H1 (cell line): ENCODE measurements around the gene SLC16A5. TPM values are rescaled to one million over a fixed set of nuclear protein-coding genes. Genes with fewer than 3 reads are reported as not detected.

Experiments
- BACH1 ChIP-seq: IDR thresholded peaks from 2 replicates; pipeline ENCODE4 v1.6.1; 2012; ENCODE audit warnings: low read length, improper control_type of control experiment
- BCL11A ChIP-seq, 2 experiments: IDR thresholded peaks; one replicate each; pipeline ENCODE4 v1.6.1; 2011; ENCODE audit warnings: low read depth in 2 of 2, low read length in 2 of 2, mild to moderate bottlenecking in 2 of 2
- CBX5 ChIP-seq: fragments of 300-800, 300-1000 bp; sonication (generic); IDR thresholded peaks from 2 replicates; pipeline ENCODE4 v1.7.1; 2016; ENCODE audit warnings: antibody characterized with exemption, low read length, low read depth
- CBX8 ChIP-seq: fragments of 300-800, 300-1000 bp; sonication (generic); IDR thresholded peaks from 2 replicates; pipeline ENCODE4 v1.7.1; 2016; ENCODE audit warnings: low read depth, low read length, borderline replicate concordance
- CREB1 ChIP-seq: IDR thresholded peaks from 2 replicates; pipeline ENCODE4 v1.6.1; 2012; ENCODE audit warnings: inconsistent platforms
- EP300 ChIP-seq, 2 experiments: IDR thresholded peaks; 1 replicate in 1 of 2; 2 replicates in 1 of 2; pipeline ENCODE4 v1.6.1; 2011 to 2012; ENCODE audit warnings: low read depth in 2 of 2, low read length in 2 of 2, mild to moderate bottlenecking in 2 of 2, borderline replicate concordance in 1 of 2, inconsistent platforms in 1 of 2, moderate library complexity in 1 of 2
- GABPA ChIP-seq: IDR thresholded peaks from 2 replicates; pipeline ENCODE4 v1.6.1; 2011; ENCODE audit warnings: mild to moderate bottlenecking, low read length, moderate library complexity, borderline replicate concordance; ENCODE audit not compliant: insufficient read depth
- GTF2F1 ChIP-seq: IDR thresholded peaks from 2 replicates; pipeline ENCODE4 v1.6.1; 2012; ENCODE audit warnings: low read depth, low read length, improper control_type of control experiment, borderline replicate concordance
- HDAC2 ChIP-seq, 2 experiments: fragments of 300-600 bp in 1 of 2; sonication (generic) in 1 of 2; IDR thresholded peaks; 2 replicates each; pipeline ENCODE4 v1.6.1; 2011 to 2012; ENCODE audit warnings: low read depth in 2 of 2, low read length in 2 of 2, mild to moderate bottlenecking in 2 of 2, moderate library complexity in 2 of 2, borderline replicate concordance in 1 of 2, inconsistent platforms in 1 of 2
- MAFK ChIP-seq: IDR thresholded peaks from 2 replicates; pipeline ENCODE4 v1.6.1; 2012; ENCODE audit warnings: low read depth, mild to moderate bottlenecking, improper control_type of control experiment, low read length
- POLR2A ChIP-seq, 2 experiments: IDR thresholded peaks; 1 replicate in 1 of 2; 2 replicates in 1 of 2; pipeline ENCODE4 v1.6.1; 2011; ENCODE audit warnings: low read depth in 2 of 2, low read length in 2 of 2, mild to moderate bottlenecking in 2 of 2; ENCODE audit errors: control extremely low read depth in 1 of 2
- POU5F1 ChIP-seq: IDR thresholded peaks from 2 replicates; pipeline ENCODE4 v1.6.1; 2011; ENCODE audit warnings: low read depth, mild to moderate bottlenecking, low read length, moderate library complexity
- RAD21 ChIP-seq, 2 experiments: IDR thresholded peaks in 1 of 2; conservative IDR thresholded peaks in 1 of 2; 2 replicates each; pipeline ENCODE4 v1.6.1; 2011; ENCODE audit warnings: low read depth in 2 of 2, low read length in 2 of 2, improper control_type of control experiment in 1 of 2, inconsistent platforms in 1 of 2, mild to moderate bottlenecking in 1 of 2, moderate library complexity in 1 of 2
- RFX5 ChIP-seq: IDR thresholded peaks from 2 replicates; pipeline ENCODE4 v1.6.1; 2011; ENCODE audit warnings: low read depth, low read length, improper control_type of control experiment, borderline replicate concordance
- RNF2 ChIP-seq: fragments of 200-900, 300-1000 bp; sonication (generic); IDR thresholded peaks from 2 replicates; pipeline ENCODE4 v1.7.1; 2016; ENCODE audit warnings: borderline replicate concordance, low read depth, mild to moderate bottlenecking, antibody characterized with exemption, low read length; ENCODE audit not compliant: poor library complexity, severe bottlenecking; ENCODE audit errors: missing control alignments
- SIN3A ChIP-seq, 2 experiments: IDR thresholded peaks in 1 of 2; conservative IDR thresholded peaks in 1 of 2; 2 replicates each; pipeline ENCODE4 v1.6.1; 2011 to 2012; ENCODE audit warnings: low read length in 2 of 2, improper control_type of control experiment in 1 of 2, low read depth in 1 of 2, mild to moderate bottlenecking in 1 of 2
- SIRT6 ChIP-seq: IDR thresholded peaks from one replicate; pipeline ENCODE4 v1.7.1; 2012; ENCODE audit warnings: low read length, inconsistent platforms
- SP1 ChIP-seq: IDR thresholded peaks from 2 replicates; pipeline ENCODE4 v1.6.1; 2011; ENCODE audit warnings: low read depth, low read length
- SP4 ChIP-seq: IDR thresholded peaks from 2 replicates; pipeline ENCODE4 v1.6.1; 2012; ENCODE audit warnings: low read length, inconsistent platforms
- TAF1 ChIP-seq: IDR thresholded peaks from 2 replicates; pipeline ENCODE4 v1.6.1; 2011; ENCODE audit warnings: mild to moderate bottlenecking, low read depth, low read length
- ZNF274 ChIP-seq: IDR thresholded peaks from 2 replicates; pipeline ENCODE4 v1.7.0; 2012; ENCODE audit warnings: low read length, borderline replicate concordance; ENCODE audit errors: extremely low read depth
- polyA plus RNA-seq, 7 experiments: library from polyadenylated mRNA; depleted of rRNA in 3 of 7; stranded (reverse) in 5 of 7; unstranded in 2 of 7; fragments of >200 nt in 5 of 7; fragments of 200-250 nt in 2 of 7; gene quantifications; 1 replicate in 5 of 7; 2 replicates in 1 of 7; 4 replicates in 1 of 7; pipeline versions ENCODE4 v1.2.1 to v1.2.3, GENCODE V29; 2011 to 2013; ENCODE audit warnings: missing spikeins in 2 of 7, mixed read lengths in 2 of 7
- total RNA-seq: library from RNA; stranded (reverse); fragmentation: NEBNext Ultra II Directional; extraction: Animal tissue kit (Norgen Biotek cat#: 25700); gene quantifications from 2 replicates; pipeline ENCODE4 v1.2.1, GENCODE V29; 2021

SLC16A5 gene
- total and polyA plus RNA-seq, 2 of the 8 experiments (the other 6 are each of a cell fraction or from before 2014, with no cell fraction given) = 17.1 to 34.7 TPM

GRCh38 chr17:75046407-75047289, 41.1 kb upstream of the SLC16A5 start, which contains the start of the genes ATP5PD and KCTD2 (continued):
- TF ChIP-seq BACH1 (peak; percentile 34), POU5F1 (no peak), CBX8 (no peak), CREB1 (no peak), POLR2A (IDR thresholded peaks at IDR 0.05; ENCODE audit: control extremely low read depth in 1 of 2, low read depth in 2 of 2, low read length in 2 of 2) (peak; percentile 56 to 84), MAFK (no peak), TAF1 (peak; percentile 73), RFX5 (no peak), SIN3A (conservative IDR thresholded peaks at IDR 0.05 in 1 of 2, IDR thresholded peaks at IDR 0.05 in 1 of 2; ENCODE audit: low read depth in 1 of 2, low read length in 2 of 2) (peak in 1 of 2 experiments; percentile 77; a peak in 2 of 4 replicates), RNF2 (no peak), EP300 (IDR thresholded peaks at IDR 0.05; ENCODE audit: borderline replicate concordance in 1 of 2, low read depth in 2 of 2, low read length in 2 of 2) (peak in 1 of 2 experiments; percentile 99; a peak in 2 of 3 replicates), CBX5 (no peak), SIRT6 (no peak), SP4 (no peak; the same call in 1 of the 2 replicates), SP1 (peak; percentile 93), BCL11A (IDR thresholded peaks at IDR 0.05; ENCODE audit: low read depth in 2 of 2, low read length in 2 of 2) (no peak), GABPA (peak; percentile 94), HDAC2 (IDR thresholded peaks at IDR 0.05; ENCODE audit: borderline replicate concordance in 1 of 2, low read depth in 2 of 2, low read length in 2 of 2) (peak in 1 of 2 experiments; percentile 45; a peak in 1 of 4 replicates), RAD21 (IDR thresholded peaks at IDR 0.05 in 1 of 2, conservative IDR thresholded peaks at IDR 0.05 in 1 of 2; ENCODE audit: low read depth in 2 of 2, low read length in 2 of 2) (no peak), GTF2F1 (no peak), ZNF274 (no peak)
